Kidney (tissue), 14 donors: ENCODE data around the gene LRRC4C. TPM values are rescaled to one million over a fixed set of nuclear protein-coding genes. Genes with fewer than 3 reads are reported as not detected.

Source experiments
- DNase-seq, 5 donors: peaks; one replicate each; pipeline ENCODE4 v3.0.0-alpha.2; 2013 to 2020
- FAIRE-seq: peaks from 2 replicates; lab custom pipeline; 2012; peaks lifted over from hg19 to GRCh38; lab: Jason Lieb, UNC
- H3K27ac ChIP-seq, 2 donors: one replicate each; pipeline ENCODE4 v1.7.0; 2013; ENCODE audit warnings: low read depth in 2 of 2, low read length in 2 of 2, inconsistent platforms in 1 of 2
- H3K27me3 ChIP-seq: one replicate; pipeline ENCODE4 v1.7.1; 2013; ENCODE audit warnings: low read length, inconsistent platforms; ENCODE audit not compliant: control insufficient read depth, insufficient read depth
- H3K36me3 ChIP-seq, 3 donors: one replicate each; pipeline versions ENCODE4 v1.7.0 to v1.7.1; 2013; ENCODE audit warnings: low read length in 3 of 3, control low read depth in 1 of 3, inconsistent platforms in 1 of 3; ENCODE audit not compliant: insufficient read depth in 3 of 3, control insufficient read depth in 2 of 3
- H3K4me1 ChIP-seq, 3 donors: one replicate each; pipeline versions ENCODE4 v1.7.0 to v1.7.1; 2013; ENCODE audit warnings: low read length in 3 of 3, inconsistent platforms in 1 of 3, low read depth in 1 of 3; ENCODE audit not compliant: control insufficient read depth in 2 of 3, insufficient read depth in 2 of 3
- H3K4me3 ChIP-seq, 3 donors: one replicate each; pipeline versions ENCODE4 v1.7.0 to v1.8.1; 2013; ENCODE audit warnings: low read length in 3 of 3, control low read depth in 1 of 3, inconsistent platforms in 1 of 3
- H3K9ac ChIP-seq, 3 donors: one replicate each; pipeline versions ENCODE4 v1.7.0 to v1.7.1; 2013; ENCODE audit warnings: low read length in 3 of 3, control low read depth in 1 of 3, inconsistent platforms in 1 of 3
- H3K9me3 ChIP-seq, 3 donors: one replicate each; pipeline versions ENCODE4 v1.7.0 to v1.7.1; 2013; ENCODE audit warnings: low read length in 3 of 3, control low read depth in 1 of 3, inconsistent platforms in 1 of 3; ENCODE audit not compliant: control insufficient read depth in 2 of 3, insufficient read depth in 1 of 3
- CTCF ChIP-seq: IDR thresholded peaks from 3 replicates; pipeline ENCODE4 v1.5.1; 2012; ENCODE audit warnings: mild to moderate bottlenecking, moderate library complexity, borderline replicate concordance; ENCODE audit not compliant: insufficient read depth; ENCODE audit errors: extremely low read depth
- intact Hi-C: fragments of 100-400 bp; cut with DNase I; formaldehyde crosslinking; loops from one replicate; pipeline ENCODE4 v1.11.1; 2022
- polyA plus RNA-seq: library from polyadenylated mRNA; stranded (reverse); fragments of 350-450 nt; fragmentation: Illumina TruSeq; extraction: RNeasy Lipid Tissue Mini Kit (QIAGEN cat#74804); gene quantifications from one replicate; pipeline ENCODE4 v1.2.3, GENCODE V29; 2014; ENCODE audit warnings: low read depth, low replicate concordance; ENCODE audit not compliant: insufficient read depth
- total RNA-seq: library from RNA; stranded (reverse); fragmentation: NEBNext Ultra II Directional; extraction: Animal tissue kit (Norgen Biotek cat#: 25700); gene quantifications from one replicate; pipeline ENCODE4 v1.2.1, GENCODE V29; 2021
- donor health status: control.
- donor health status: control.
- donor health status: control.
- donor health status: control.
- donor health status: control.
- donor health status: DM: yes; HTN: yes; CAD: no.
- donor health status: Normal renal cell carcinoma (clear cell type).

LRRC4C gene
- total and polyA plus RNA-seq, 2 donors from 2014 or later = 0.26 to 1.6 TPM

DNA sequence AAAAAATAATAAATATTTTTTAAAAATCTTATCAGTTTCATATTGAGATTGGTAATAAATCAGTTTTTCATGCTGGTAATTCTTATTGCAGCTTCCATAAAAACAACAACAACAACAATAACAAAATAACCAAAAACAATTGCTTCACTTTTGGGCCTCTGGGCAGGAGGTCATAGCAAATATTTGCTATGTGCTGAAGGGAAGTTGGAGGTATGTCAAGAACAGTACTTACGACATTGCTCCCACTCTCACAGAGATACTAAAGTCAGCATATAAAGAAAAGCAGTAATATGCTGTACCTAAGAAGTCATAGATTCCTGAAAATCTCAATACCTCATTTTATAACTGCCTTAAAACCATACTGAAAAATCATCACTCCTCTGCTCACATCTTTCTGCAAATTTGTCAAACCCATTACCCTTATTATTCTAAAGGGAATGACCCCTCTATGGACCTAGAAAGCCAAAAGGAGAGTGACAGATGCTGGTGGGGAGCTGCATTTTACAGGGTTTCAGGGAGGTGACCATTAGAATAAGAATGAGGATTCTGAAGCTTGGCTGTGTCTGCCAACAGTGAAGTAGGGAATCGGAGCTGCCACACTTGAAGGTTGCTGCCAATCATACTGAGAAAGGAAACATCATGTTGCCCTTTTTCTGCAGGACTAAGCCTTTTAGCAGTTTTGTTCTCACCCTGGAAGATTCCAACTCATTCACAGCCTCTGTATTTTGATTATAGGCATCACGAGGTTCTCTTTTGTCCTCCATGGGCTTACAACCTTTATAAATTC, 742.9 kb downstream of the LRRC4C start:
- no peak for DNase-seq
- no peak overlapping the region for H3K9ac ChIP-seq
- no peak overlapping the region for H3K4me3 ChIP-seq
- H3K4me1 ChIP-seq = no peaks in the 10 kb centered on the region
- H3K27ac ChIP-seq = no peak overlapping the region
- H3K27me3 ChIP-seq = no peaks in the 10 kb centered on the region
- intact Hi-C loops = no loop called here
- no peaks in the 10 kb centered on the region for H3K36me3 ChIP-seq
- FAIRE-seq = no peak
- no peaks in the 10 kb centered on the region for H3K9me3 ChIP-seq
- TF ChIP-seq CTCF = no peak

- no peaks in the 10 kb centered on the region for H3K9me3 ChIP-seq
Observed at GRCh38 chr11:40713083-40713482, 746.4 kb downstream of the LRRC4C start.

DNA sequence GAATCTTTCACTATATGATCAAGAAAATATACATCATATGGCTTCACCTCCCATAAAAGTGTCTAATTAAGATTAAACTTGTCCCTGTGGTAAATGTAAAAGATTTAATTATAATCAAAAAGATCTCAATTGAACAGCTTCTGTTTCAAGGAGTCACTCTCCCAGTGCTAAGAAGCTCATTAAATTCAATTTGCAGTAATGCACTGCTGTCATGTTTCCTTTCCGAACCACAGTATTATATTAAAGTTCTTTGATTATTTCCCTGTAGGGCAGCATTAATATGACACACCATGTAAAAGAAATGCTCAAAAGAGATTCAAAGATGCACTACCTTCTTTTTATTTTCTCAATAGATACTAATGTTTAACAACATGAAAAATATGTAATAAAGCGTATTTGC, 758.4 kb downstream of the LRRC4C start:
- no peak for DNase-seq
- Histone ChIP-seq H3K27me3 (no peaks in the 10 kb centered on the region), H3K9ac (no peak overlapping the region), H3K27ac (no peak overlapping the region), H3K9me3 (no peaks in the 10 kb centered on the region), H3K4me1 (no peaks in the 10 kb centered on the region), H3K4me3 (no peak overlapping the region), H3K36me3 (no peaks in the 10 kb centered on the region)
- intact Hi-C loops = no loop called here
- FAIRE-seq = no peak
- TF ChIP-seq CTCF = no peak

More at GRCh38 chr11:40713083-40713482, 746.4 kb downstream of the LRRC4C start:
- H3K27me3 ChIP-seq = no peaks in the 10 kb centered on the region
- TF ChIP-seq CTCF = no peak
- H3K27ac ChIP-seq = no peak overlapping the region
- H3K9ac ChIP-seq = no peak overlapping the region
- H3K36me3 ChIP-seq = no peaks in the 10 kb centered on the region
- no peak overlapping the region for H3K4me3 ChIP-seq
- no peak for DNase-seq
- FAIRE-seq = no peak
- H3K4me1 ChIP-seq = no peaks in the 10 kb centered on the region
- intact Hi-C loops = no loop called here
